Small intestine (tissue), 7 donors: ENCODE data around the gene ICA1L. TPM values are rescaled to one million over a fixed set of nuclear protein-coding genes. Genes with fewer than 3 reads are reported as not detected.

Source experiments
- DNase-seq, 2 donors: peaks; one replicate each; pipeline versions ENCODE4 v3.0.0 to v3.0.0-alpha.2; 2013
- FAIRE-seq: peaks from 2 replicates; lab custom pipeline; 2012; peaks lifted over from hg19 to GRCh38; lab: Jason Lieb, UNC
- H3K27ac ChIP-seq, 3 donors: one replicate each; pipeline ENCODE4 v1.5.1; 2013; ENCODE audit warnings: low read length in 2 of 3, mild to moderate bottlenecking in 2 of 3, control low read depth in 1 of 3, inconsistent platforms in 1 of 3, low read depth in 1 of 3, moderate library complexity in 1 of 3
- H3K27me3 ChIP-seq, 3 donors: one replicate each; pipeline ENCODE4 v1.6.1; 2013; ENCODE audit warnings: low read length in 3 of 3, inconsistent platforms in 1 of 3; ENCODE audit not compliant: control insufficient read depth in 3 of 3, insufficient read depth in 3 of 3
- H3K36me3 ChIP-seq, 3 donors: one replicate each; pipeline ENCODE4 v1.6.1; 2013; ENCODE audit warnings: low read length in 3 of 3, inconsistent platforms in 1 of 3, low read depth in 1 of 3, mild to moderate bottlenecking in 1 of 3, moderate library complexity in 1 of 3; ENCODE audit not compliant: control insufficient read depth in 3 of 3, insufficient read depth in 2 of 3
- H3K4me1 ChIP-seq, 3 donors: one replicate each; pipeline ENCODE4 v1.6.1; 2013; ENCODE audit warnings: low read length in 2 of 3, inconsistent platforms in 1 of 3, low read depth in 1 of 3, mild to moderate bottlenecking in 1 of 3, moderate library complexity in 1 of 3; ENCODE audit not compliant: control insufficient read depth in 3 of 3, insufficient read depth in 2 of 3
- H3K4me3 ChIP-seq, 3 donors: one replicate each; pipeline ENCODE4 v1.5.1; 2013; ENCODE audit warnings: low read length in 3 of 3, control low read depth in 1 of 3, inconsistent platforms in 1 of 3, low read depth in 1 of 3, mild to moderate bottlenecking in 1 of 3, moderate library complexity in 1 of 3
- H3K9me3 ChIP-seq, 2 donors: one replicate each; pipeline ENCODE4 v1.6.1; 2013; ENCODE audit warnings: low read depth in 1 of 2, low read length in 1 of 2; ENCODE audit not compliant: control insufficient read depth in 2 of 2, insufficient read depth in 1 of 2
- WGBS, 3 donors: extraction: QIAGEN DNeasy Blood & Tissue Kit; methylation state at CpG; one replicate each; pipeline ENCODE4 v1.1.7; 2013; 5-methylcytosine and 5-hydroxymethylcytosine counted together
- polyA plus RNA-seq, 4 donors: library from polyadenylated mRNA; stranded (reverse) in 3 of 4; unstranded in 1 of 4; fragments of 200-250 nt in 3 of 4; fragments of 120-200 nt in 1 of 4; gene quantifications; one replicate each; pipeline versions ENCODE4 v1.2.1 to v1.2.3, GENCODE V29; 2013
- donor health status: healthy with polysubstance abuse.
- donor health status: control.
- donor health status: control.
- donor health status: Bipolar disorder and iron deficiency.
- donor health status: healthy.

The ICA1L gene
- polyA plus RNA-seq, 4 donors: under 0.01 to 5.2 (median 0.67) TPM

DNA sequence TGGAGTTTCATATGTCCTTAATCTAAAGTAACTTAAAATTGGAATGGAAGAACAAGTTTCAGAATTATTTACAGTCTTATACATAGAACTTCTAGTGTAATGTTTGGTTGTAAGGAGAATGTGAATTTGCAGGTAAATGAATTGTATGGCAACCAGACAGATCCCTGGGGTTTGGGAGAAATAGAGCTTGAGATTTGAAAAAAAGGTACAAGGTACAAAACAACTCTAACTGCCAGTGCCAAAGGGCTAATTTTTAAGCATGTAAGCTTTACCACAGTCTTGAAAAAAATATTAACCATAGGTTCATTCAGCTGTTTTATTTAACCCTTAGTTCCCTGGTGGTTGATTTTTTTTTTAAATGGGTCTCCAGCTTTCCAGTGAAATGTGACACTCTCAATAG, 103.3 kb downstream of the ICA1L start:
- H3K27me3 ChIP-seq: no peaks in the 10 kb centered on the region
- no peak overlapping the region for H3K27ac ChIP-seq
- peaks cover 0 to 8% (median 0%) of the 10 kb centered on the region in 3 donors for H3K4me1 ChIP-seq
- no peaks in the 10 kb centered on the region for H3K9me3 ChIP-seq
- peaks cover 0 to 16% (median 6%) of the 10 kb centered on the region in 3 donors for H3K36me3 ChIP-seq
- H3K4me3 ChIP-seq: no peak overlapping the region
- FAIRE-seq: no peak
- peak in 1 of 2 donors; percentile 36 for DNase-seq

DNA sequence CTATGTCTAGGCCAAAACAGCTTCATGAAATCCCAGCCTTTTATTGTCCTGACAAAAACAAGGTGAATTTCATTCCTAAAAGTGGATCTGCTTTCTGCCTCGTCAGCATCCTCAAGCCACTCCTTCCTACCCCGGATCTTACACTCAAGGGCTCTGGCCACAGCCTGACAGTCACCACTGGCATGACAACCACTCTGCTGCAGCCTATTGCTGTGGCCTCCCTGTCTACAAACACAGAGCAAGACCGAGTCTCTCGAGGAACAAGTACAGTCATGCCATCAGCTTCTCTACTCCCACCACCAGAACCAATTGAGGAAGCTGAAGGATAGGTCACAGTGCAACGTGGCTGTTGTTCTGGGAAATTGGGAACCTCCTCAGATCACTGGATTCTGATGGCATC, 106.1 kb downstream of the ICA1L start:
- H3K27me3 ChIP-seq: no peaks in the 10 kb centered on the region
- WGBS, 3 donors: 75 to 86% (median 82%) methylated on average over 5 of the region's 5 CpGs
- peaks cover 0 to 16% (median 6%) of the 10 kb centered on the region in 3 donors for H3K36me3 ChIP-seq
- H3K27ac ChIP-seq: no peak overlapping the region
- H3K9me3 ChIP-seq: no peaks in the 10 kb centered on the region
- H3K4me1 ChIP-seq: peaks cover 0 to 8% (median 0%) of the 10 kb centered on the region in 3 donors
- no peak for DNase-seq
- no peak for FAIRE-seq
- H3K4me3 ChIP-seq: no peak overlapping the region

DNA sequence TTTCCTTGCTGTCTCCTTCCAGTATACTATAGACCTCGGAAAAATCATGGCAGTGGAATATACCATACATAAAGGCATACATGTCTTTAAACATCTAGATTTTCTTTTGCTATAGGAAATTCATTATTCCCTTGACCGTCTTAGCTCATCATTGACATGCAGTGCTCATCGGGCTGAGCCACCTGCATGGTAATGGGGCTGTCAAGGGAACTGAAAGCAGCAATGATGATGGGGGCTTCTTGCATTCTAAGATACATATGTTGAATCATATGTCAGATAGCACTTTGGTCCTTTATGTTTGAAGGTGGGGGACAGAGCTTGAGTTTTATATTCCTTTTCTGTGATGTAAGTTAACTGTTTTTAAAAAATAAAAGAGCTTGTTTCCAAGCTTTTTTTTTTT, 106.6 kb downstream of the ICA1L start:
- no peak overlapping the region for H3K4me3 ChIP-seq

DNA sequence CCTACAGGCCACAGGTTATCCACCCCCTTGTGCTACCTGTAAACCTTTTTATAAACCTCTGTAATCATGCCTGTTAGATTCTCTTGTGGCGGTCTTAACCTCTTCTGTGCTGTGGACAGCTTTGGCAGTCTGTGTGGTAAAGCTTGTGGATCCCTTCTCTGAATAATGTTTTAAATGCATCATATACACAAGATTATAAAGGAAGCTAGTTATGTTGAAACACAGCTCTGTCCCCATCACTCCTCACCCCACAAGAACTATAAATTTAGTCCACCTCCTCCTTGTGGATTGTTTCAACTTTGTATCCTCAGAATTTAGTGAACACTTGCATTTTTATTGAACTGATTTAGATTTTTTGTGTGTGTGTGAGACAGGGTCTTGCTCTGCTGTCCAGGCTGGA, 107.7 kb downstream of the ICA1L start:
- no peaks in the 10 kb centered on the region for H3K27me3 ChIP-seq
- WGBS, 3 donors: 91 to 98% (median 97%) methylated on average over 1 of the region's 1 CpG
- peaks cover 0 to 2% (median 0%) of the 10 kb centered on the region in 3 donors for H3K4me1 ChIP-seq
- H3K27ac ChIP-seq: no peak overlapping the region
- peaks cover 0 to 18% (median 10%) of the 10 kb centered on the region in 3 donors for H3K36me3 ChIP-seq
- DNase-seq (no peak), FAIRE-seq (no peak)
- no peak overlapping the region for H3K4me3 ChIP-seq
- H3K9me3 ChIP-seq: no peaks in the 10 kb centered on the region

More for the DNA sequence above, 106.6 kb downstream of the ICA1L start:
- H3K27me3 ChIP-seq: no peaks in the 10 kb centered on the region
- H3K4me1 ChIP-seq: peaks cover 0 to 8% (median 0%) of the 10 kb centered on the region in 3 donors
- FAIRE-seq (no peak), DNase-seq (no peak)
- no peak overlapping the region for H3K27ac ChIP-seq
- no peaks in the 10 kb centered on the region for H3K9me3 ChIP-seq
- H3K36me3 ChIP-seq: peaks cover 0 to 15% (median 6%) of the 10 kb centered on the region in 3 donors
- 91 to 96% (median 92%) methylated on average over 3 of the region's 3 CpGs for WGBS, 3 donors

DNA sequence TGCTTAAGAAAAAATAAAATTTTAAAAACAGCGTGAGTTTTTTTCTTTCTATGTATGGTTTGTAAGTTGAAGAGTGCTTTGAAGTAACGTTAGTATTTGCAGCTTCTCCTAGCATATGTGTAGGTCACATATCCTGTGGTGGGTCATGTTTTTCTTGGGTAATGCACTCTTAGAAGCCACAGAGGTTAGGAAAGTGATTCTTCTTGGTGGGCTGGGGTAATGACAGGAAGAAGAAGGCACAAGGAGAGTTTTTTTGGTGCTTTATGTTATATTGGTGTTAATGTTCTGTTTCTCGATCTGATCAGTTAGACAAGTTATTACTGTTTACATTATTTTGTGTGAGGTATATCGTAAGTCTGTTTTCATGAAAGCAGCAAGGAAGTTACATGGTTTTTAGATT, 109.0 kb downstream of the ICA1L start:
- no peak for FAIRE-seq
- peaks cover 0 to 18% (median 10%) of the 10 kb centered on the region in 3 donors for H3K36me3 ChIP-seq
- H3K27me3 ChIP-seq: no peaks in the 10 kb centered on the region
- 62 to 68% (median 65%) methylated on average over 4 of the region's 4 CpGs for WGBS, 3 donors
- H3K4me3 ChIP-seq: no peak overlapping the region
- H3K9me3 ChIP-seq: no peaks in the 10 kb centered on the region
- DNase-seq: no peak
- H3K27ac ChIP-seq: no peak overlapping the region
- H3K4me1 ChIP-seq: peaks cover 0 to 2% (median 2%) of the 10 kb centered on the region in 3 donors

DNA sequence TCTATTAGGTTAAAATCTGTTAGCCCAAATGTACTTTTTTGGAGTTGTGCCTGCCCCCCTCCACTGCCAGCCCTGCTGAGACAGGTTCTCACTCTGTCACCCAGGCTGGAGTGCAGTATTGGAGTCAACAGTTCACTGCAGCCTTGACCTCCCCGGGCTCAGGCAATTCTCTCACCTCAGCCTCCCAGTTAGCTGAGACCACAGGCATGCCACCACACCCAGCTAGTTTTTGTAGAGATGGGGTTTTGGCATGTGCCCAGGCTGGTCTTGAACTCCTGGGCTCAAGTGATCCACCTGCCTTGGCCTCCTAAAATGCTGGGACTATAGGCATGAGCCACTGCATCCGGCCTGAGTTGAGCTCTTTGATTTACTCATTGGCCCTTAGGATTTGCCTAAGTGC, 110.7 kb downstream of the ICA1L start:
- no peak for FAIRE-seq
- H3K36me3 ChIP-seq: peaks cover 0 to 24% (median 15%) of the 10 kb centered on the region in 3 donors
- H3K27ac ChIP-seq: no peak overlapping the region
- H3K4me1 ChIP-seq: peaks cover 0 to 2% (median 2%) of the 10 kb centered on the region in 3 donors
- H3K27me3 ChIP-seq: no peaks in the 10 kb centered on the region
- no peaks in the 10 kb centered on the region for H3K9me3 ChIP-seq
- no peak for DNase-seq
- 90 to 94% (median 92%) methylated on average over 2 of the region's 2 CpGs for WGBS, 3 donors
- H3K4me3 ChIP-seq: no peak overlapping the region

DNA sequence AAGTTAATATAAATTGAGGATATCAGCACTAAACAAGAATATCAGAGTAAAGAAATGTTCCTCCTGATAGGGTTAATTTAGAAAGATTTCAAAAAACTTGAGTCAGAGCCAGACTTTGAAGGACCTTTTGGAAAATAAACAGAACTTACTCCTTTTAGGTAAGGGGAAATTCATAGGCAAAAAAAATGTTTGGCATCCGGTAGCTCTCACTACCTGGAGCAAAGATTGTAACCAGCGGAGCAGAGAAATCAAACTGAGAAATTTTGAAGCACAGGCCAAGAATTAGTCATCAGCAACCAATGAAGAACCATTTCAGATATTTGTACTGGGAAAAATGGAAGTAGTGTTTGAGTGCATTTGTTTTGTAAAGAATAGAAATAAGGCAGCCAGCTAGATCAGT, 113.0 kb downstream of the ICA1L start:
- Histone ChIP-seq H3K36me3 (peaks cover 0 to 17% (median 9%) of the 10 kb centered on the region in 3 donors), H3K9me3 (no peaks in the 10 kb centered on the region), H3K27ac (no peak overlapping the region), H3K27me3 (no peaks in the 10 kb centered on the region), H3K4me1 (peaks cover 0 to 2% (median 2%) of the 10 kb centered on the region in 3 donors), H3K4me3 (no peak overlapping the region)
- 60 to 72% (median 60%) methylated on average over 2 of the region's 2 CpGs for WGBS, 3 donors
- no peak for FAIRE-seq
- no peak for DNase-seq

DNA sequence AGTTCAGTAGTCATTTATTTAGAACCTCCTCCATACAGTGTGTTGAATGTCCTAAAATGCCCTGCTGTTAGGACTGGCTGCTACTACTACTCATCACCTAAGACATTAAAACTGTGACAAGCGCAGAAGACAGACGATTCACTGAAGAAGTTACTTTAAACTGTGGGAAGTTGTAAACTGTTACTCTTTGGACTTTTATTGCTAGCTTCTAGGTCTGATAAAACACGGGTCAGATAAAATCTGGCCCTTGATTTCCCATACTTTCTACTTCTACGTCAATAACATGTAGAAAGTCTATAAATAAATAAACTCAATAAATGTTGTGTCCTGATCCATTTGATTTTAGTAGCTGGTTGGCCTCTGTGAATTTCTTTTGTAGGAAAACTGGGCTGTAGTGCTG, 113.4 kb downstream of the ICA1L start:
- Histone ChIP-seq H3K4me1 (peaks cover 0 to 2% (median 2%) of the 10 kb centered on the region in 3 donors), H3K36me3 (peaks cover 0 to 17% (median 9%) of the 10 kb centered on the region in 3 donors), H3K4me3 (no peak overlapping the region), H3K27me3 (no peaks in the 10 kb centered on the region), H3K9me3 (no peaks in the 10 kb centered on the region), H3K27ac (no peak overlapping the region)
- peak; percentile 18 to 75 for DNase-seq
- WGBS, 3 donors: 29 to 49% (median 43%) methylated on average over 4 of the region's 4 CpGs
- FAIRE-seq: no peak

DNA sequence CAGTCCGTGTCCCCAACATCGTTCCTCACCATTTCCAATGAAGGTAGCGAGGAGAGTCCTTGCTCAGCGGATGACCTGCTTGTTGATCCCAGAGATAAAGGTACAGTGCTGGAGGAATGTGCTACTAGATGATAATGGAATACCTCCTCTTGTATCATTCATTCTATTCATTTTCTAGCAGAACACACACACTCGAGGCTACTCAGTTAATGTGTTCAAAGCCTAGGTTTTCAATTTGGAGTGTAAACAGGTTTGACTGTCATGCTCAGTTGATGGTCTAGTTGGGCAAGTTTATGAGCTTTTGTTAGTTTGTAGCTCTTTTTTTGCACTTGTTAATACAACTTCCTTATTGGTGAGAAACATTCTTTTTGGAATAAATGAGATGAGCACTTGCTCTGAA, 114.2 kb downstream of the ICA1L start:
- H3K27ac ChIP-seq: peak overlapping the region in 1 of 3 donors; percentile 51

More for the DNA sequence above, 114.2 kb downstream of the ICA1L start:
- Histone ChIP-seq H3K4me3 (no peak overlapping the region), H3K36me3 (peaks cover 0 to 17% (median 9%) of the 10 kb centered on the region in 3 donors), H3K27me3 (no peaks in the 10 kb centered on the region), H3K4me1 (peaks cover 0 to 2% (median 2%) of the 10 kb centered on the region in 3 donors), H3K9me3 (no peaks in the 10 kb centered on the region)
- WGBS, 3 donors: 88 to 95% (median 88%) methylated on average over 5 of the region's 5 CpGs
- no peak for FAIRE-seq
- no peak for DNase-seq
